ENCODE results near the gene GNMT. TPM values are rescaled to one million over a fixed set of nuclear protein-coding genes. Genes with fewer than 3 reads are reported as not detected.

Gene GNMT
- total RNA-seq = 0.09 TPM in 1 of 2 replicates, not detected in the other

GRCh38 chr6:42960243-42961019, at the start of gene GNMT:
Gene GNMT, plus strand, starts transcription at chr6:42960754. Its CDS starts 14 bp downstream, at chr6:42960768.

GRCh38 chr6:42915732-42916131, 44.8 kb upstream of the GNMT start, which contains the start of gene PTCRA:
Gene PTCRA, plus strand, starts transcription at chr6:42916053. Its CDS starts 17 bp downstream, at chr6:42916070.

GRCh38 chr6:42928986-42929820, 31.4 kb upstream of the GNMT start, which contains the start of gene CNPY3:
Gene CNPY3, plus strand, starts transcription at chr6:42929480. Its CDS starts 91 bp downstream, at chr6:42929571.

DNA sequence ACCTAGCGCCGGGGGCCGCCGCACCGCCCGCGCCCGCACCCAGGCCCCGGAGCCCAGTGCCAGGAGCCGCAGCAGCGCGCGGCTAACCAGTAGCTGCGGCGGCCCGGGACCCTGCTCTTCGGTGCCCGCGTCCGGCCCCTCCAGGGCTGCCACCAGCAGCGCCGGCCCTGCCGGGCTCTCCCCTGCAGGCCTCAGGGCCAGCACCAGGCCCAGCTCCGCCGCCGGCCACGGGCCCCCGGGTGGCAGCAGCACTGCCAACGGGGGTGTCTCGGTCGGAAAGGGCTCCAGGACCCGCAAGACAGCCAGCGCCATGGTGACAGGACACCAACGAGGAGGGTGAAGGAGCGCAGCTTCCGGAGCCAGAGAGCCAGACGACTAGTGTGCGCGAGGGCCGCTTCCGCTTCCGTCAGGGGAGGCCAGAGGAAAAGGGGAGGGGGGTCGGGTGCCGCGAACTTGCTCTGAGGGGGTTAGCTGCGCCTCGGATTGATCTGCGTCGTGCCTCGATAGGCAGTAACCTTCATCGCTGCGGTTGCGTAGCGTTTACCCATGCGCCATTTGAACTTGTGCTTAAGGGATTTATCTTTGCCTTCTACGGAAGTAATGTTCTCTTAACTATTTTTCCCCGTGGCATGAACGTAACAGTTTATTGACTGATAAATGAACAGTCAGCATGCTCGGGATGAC, 18.4 kb downstream of the GNMT start, which contains the start of gene PEX6:
PEX6 (minus strand) TSS at position 343 of the 684 bp plus-strand sequence; CDS start at position 312, 31 bp downstream.

DNA sequence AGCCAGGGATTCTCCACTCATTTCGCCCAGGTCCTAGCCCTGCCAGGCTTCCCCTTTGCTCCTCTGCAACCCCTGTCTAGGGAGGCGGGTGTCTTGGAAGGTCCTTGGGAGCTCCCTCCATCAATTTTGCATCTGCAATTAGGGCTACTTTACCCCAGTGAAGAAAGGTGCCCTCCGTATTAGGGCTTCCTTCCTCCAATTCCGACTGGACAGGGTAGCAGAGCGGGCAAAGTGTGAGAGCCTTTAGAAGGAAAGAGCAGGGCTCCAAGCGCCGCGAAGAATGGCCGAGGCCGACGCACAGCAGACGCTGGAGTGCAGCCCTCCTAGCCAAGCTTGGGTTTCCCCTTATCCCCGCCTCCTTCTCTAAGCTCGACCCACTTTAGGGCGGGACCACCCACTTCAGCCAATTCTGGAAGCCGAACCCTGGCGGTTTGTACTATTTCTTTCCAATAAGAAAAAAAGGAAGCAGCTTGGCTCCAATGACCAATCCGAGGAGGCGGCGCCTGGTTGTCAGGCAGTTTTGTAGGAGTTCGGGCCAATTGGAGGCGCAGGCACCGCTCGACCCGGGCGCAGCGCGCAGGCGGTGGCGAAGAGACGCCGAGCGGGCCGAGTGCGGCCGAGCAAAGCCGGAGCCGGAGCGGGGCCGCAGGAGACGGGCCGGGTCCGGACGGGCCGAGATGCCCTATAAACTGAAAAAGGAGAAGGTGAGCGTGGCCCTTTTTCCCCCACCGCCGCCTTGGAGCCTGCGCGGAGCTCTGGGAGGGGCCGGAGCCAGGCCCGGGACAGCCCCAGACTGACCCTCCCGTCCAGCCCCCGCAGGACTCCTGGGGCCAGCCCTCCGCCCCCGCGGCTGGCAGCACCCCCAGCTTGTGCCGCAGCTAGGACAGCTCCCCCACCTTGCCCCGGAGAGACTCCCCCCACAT, 23.7 kb downstream of the GNMT start, which contains the start of gene PPP2R5D:
PPP2R5D (plus strand) TSS at position 570 of the 923 bp plus-strand sequence; CDS start at position 678, 108 bp downstream.

Other genes with a start within 250 kb of the GNMT start
- under 0.01 and 0.19 TPM in 2 replicates for gene PRPH2, start 238.2 kb upstream of the GNMT start, total RNA-seq
- 28.8 and 29.6 TPM in 2 replicates for gene TBCC, start 214.7 kb upstream of the GNMT start, total RNA-seq
- 2.3 and 3.4 TPM in 2 replicates for gene BICRAL, start 178.7 kb upstream of the GNMT start, total RNA-seq
- 96.0 and 109 TPM in 2 replicates for gene RPL7L1, start 81.1 kb upstream of the GNMT start, total RNA-seq
- gene PTCRA, start 44.7 kb upstream of the GNMT start, total RNA-seq = not detected in 2 replicates
- 20.7 and 35.7 TPM in 2 replicates for gene CNPY3, start 31.3 kb upstream of the GNMT start, total RNA-seq
- gene PEX6, start 18.4 kb downstream of the GNMT start, total RNA-seq = 27.7 and 48.2 TPM in 2 replicates
- gene PPP2R5D, start 23.8 kb downstream of the GNMT start, total RNA-seq = 35.8 and 38.1 TPM in 2 replicates
- 50.9 and 54.4 TPM in 2 replicates for gene MEA1, start 53.2 kb downstream of the GNMT start, total RNA-seq
- 83.8 and 110 TPM in 2 replicates for gene KLHDC3, start 53.5 kb downstream of the GNMT start, total RNA-seq
- gene RRP36, start 60.9 kb downstream of the GNMT start, total RNA-seq = 77.2 and 100.0 TPM in 2 replicates
- gene CUL7, start 93.1 kb downstream of the GNMT start, total RNA-seq = 21.1 and 34.3 TPM in 2 replicates
- gene MRPL2, start 98.7 kb downstream of the GNMT start, total RNA-seq = 18.5 and 21.6 TPM in 2 replicates
- 13.4 and 17.2 TPM in 2 replicates for gene KLC4, start 98.9 kb downstream of the GNMT start, total RNA-seq
- gene PTK7, start 115.6 kb downstream of the GNMT start, total RNA-seq = 15.3 and 24.6 TPM in 2 replicates
- 15.7 and 17.7 TPM in 2 replicates for gene SRF, start 210.5 kb downstream of the GNMT start, total RNA-seq
- gene CUL9, start 221.4 kb downstream of the GNMT start, total RNA-seq = 19.7 and 30.1 TPM in 2 replicates